Stimulated activated CD8-positive, alpha-beta memory T cell treated with anti-CD3 and anti-CD28 coated beads, Interleukin-15, amount 100 ng/mL, for 1 hour (primary cell): Measurements from ENCODE around the gene TSR3.
A peak's percentile ranks its signal among the peaks of the same experiment; 100 is the strongest.

Experiments used
- DNase-seq: peaks from one replicate; pipeline ENCODE4 v3.0.0-alpha.2; 2020; ENCODE audit warnings: low read depth

The TSR3 gene

GRCh38 chr16:1351582-1352362 is at the start of gene TSR3, which contains the start of gene GNPTG:
TSS of gene TSR3 (minus strand) at chr16:1351878. CDS start at chr16:1351804, 74 bp downstream.
TSS of gene GNPTG (plus strand) at chr16:1351931. CDS start at chr16:1351966, 35 bp downstream.
- peak; percentile 58 for DNase-seq

- DNase-seq: no peak
Measured at GRCh38 chr16:1401061-1401757, 49.5 kb upstream of the TSR3 start.

GRCh38 chr16:1398826-1399581 is 47.3 kb upstream of the TSR3 start:
- DNase-seq: no peak

DNA sequence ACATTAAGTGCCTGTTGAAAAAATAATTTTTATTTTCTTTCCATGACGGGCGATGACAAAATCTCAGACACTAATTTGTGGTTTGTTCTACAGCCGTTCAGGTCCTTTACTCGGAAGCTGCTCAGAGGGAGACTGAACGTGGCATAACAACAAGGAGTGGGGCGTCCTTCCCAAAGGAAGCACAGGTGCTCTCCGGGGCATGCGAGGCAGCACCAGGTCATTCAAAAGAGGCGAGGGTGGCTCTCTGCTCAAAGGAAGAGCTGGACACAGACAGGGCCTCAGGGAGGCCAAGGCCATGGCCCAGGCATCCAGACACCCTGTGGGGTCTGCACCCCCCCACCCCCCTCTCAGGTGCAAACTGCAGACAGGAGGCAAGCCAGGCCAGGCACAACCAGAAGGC is 46.7 kb upstream of the TSR3 start:
- DNase-seq: no peak

DNA sequence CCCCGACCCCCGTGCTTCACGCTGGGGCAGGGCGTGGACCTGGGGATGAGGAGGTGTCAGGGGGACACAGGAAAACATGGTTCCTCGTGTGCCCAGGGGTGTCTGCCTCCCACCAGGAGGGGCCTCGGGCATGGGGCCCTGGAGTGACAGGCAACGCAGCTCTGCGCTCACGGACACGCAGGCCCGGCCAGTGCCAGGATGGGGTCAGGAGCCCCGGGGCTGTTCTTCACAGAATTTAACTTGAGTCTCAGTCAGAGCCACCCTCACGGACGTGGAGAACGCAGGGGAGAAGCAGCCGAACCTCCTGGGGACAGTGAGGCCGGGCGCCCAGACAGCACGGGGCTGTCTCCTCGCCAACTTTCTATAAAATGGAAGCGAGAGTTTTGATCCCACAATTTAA is 46.1 kb upstream of the TSR3 start:
- no peak for DNase-seq

DNA sequence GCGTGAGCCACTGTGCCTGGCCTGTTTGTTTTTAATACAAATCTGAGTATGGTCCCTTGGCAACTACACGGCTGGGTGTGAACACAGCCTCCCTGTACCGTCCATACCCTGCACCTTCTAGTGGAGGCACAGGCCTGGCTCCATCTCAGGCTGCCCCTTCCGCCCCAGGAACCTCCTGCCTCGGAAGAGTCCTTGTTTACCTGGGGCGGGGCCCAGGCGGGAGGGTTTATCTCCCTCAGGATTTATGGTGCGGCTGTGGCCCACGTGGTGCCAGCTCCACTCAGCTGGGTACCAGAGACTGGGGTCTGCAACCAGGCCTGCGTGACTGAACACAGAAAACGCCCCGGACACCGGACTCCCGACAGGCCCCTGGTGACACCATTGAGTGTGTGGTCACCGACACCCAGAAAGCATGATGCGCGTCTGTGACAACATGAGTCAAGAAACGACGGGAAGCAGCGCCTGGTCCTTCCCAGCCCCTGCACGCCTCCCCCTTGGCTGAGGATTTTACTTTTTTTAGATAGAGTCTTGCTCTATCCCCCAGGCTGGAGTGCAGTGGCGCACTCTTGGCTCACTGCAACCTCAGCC is 43.9 kb upstream of the TSR3 start:
- DNase-seq: no peak

GRCh38 chr16:1394367-1394951 is 42.8 kb upstream of the TSR3 start:
- DNase-seq: no peak

DNA sequence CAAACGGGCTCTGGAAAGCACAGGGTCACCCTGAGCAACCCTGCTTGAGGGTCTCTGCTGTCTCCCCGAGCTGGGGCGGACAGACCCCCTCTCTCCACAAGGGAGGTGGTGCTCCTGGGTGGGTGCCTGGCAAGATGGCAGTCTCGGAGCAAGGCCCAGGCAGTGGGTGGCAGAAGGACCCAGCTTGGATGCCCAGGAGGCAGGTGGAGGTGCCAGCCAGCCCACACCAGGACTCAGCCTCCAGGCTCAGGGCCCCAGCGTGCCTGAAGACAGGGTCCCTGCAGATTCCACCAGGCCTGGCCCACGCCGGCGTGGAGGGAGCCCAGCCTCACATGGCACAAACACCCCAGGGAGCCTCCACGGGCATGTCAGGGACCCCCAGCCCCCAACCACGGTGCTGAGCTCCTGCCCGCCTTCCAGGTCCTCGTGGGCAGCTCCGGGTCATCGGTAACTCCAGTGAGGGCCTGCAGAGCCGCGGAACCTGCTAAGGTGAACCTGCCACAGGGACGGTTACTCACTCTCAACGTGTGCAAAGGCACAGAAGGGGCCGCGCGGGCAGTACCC is 42.0 kb upstream of the TSR3 start:
- DNase-seq: no peak

GRCh38 chr16:1392826-1393225 is 41.1 kb upstream of the TSR3 start:
- no peak for DNase-seq

- DNase-seq: no peak
Measured at GRCh38 chr16:1390239-1390779, 38.6 kb upstream of the TSR3 start.

DNA sequence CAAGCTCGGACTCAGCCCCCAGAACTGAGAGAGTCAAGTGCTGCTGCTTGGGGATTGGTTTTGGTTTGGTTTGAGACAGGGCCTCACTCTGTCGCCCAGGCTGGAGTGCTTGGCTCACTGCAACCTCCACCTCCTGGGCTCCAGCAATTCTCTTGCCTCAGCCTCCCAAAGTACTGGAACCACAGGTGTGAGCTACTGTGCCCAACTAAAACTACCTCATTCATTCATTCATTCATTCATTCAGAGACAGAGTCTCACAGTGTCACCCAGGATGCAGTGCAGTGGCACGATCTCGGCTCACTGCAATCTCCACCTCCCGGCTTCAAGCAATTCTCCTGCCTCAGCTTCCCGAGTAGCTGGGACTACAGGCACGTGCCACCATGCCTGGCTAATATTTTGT is 38.1 kb upstream of the TSR3 start:
- DNase-seq: no peak

GRCh38 chr16:1387331-1387730 is 35.7 kb upstream of the TSR3 start:
- no peak for DNase-seq

GRCh38 chr16:1385232-1385631 is 33.6 kb upstream of the TSR3 start:
- no peak for DNase-seq

- DNase-seq: no peak
Measured at GRCh38 chr16:1383556-1383955, 31.9 kb upstream of the TSR3 start.

GRCh38 chr16:1381612-1382406 is 30.1 kb upstream of the TSR3 start:
- DNase-seq: no peak

DNA sequence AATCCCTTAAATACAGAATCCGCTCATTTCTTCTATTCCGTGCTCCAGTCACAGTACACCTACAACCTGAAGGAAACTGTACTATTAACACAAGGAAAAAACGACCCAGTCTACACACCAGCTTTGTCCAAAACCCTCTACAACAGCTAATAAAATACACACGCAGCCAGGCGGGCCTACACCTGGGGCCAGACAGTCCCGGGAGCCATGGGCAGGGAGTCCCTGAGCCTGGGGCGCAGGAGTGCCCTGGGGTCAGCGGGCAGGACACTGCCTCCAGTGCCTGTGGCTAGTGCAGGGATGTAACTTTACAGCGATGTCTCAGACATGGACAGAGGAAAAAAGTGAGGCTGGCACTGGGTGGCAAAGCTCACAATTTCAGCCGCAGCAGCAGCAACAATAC is 28.5 kb upstream of the TSR3 start:
- no peak for DNase-seq

DNA sequence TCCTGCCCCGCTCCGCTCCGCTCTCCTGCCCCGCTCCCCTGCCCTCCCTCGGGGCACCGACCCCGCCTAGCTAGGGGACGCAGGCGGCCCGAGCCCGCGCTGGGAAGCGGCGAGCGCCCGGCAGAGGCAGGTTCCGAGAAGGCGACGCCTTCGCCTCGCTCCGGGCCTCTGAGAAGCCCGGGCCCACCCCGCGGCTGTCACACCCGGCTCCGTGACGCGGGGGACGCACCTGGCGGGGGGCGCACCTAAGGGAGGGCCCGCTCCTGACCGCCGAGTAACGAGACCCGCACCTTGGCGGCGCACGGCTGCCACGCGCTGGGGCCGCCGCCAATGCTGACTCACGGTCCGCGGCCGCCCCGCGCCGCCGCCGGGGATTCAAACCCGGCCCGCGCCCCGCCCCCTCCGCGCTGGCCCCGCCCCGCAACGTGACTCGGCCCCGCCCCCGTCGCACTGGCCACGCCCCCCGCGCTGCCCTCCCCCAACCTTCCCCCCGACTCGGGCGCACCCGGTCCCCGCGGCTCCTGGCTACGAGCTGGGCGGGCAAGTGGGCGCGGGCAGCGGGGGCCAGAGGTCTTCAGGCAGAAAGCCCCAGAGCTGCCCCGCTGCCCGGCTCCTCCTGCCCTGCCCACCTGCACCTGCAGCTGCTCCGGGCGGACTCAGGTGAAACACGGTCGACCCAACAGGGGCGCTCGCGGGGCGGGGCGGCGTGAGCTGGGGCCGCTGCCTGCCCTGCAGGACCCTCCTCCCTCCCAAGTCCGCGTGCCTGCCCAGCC is 27.8 kb upstream of the TSR3 start:
- DNase-seq: peak; percentile 32

DNA sequence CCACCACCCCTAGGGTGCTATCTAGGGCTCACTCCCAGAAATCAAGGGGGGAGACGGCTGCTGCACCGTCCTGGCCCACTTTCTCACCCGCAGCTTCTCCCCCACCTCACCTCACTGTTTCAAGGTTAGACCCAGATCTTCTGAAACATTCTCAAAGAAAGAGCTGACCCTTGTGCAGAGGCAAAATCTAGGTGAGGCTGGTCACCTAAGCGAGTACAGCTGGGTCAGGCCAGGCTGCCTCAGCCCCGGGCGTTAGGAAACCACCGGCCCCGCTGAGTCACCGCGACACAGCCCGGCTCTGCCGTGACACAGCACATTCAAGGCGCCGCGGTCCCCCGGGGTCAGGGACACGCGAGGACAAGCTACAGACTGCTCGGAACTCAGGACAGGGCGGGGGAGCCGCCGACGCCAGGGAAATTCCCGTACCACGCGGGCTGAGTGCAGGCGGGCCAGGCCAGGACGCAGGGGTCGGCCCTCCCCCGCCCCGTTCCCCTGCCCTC is 27.2 kb upstream of the TSR3 start:
- peak; percentile 7 for DNase-seq

DNA sequence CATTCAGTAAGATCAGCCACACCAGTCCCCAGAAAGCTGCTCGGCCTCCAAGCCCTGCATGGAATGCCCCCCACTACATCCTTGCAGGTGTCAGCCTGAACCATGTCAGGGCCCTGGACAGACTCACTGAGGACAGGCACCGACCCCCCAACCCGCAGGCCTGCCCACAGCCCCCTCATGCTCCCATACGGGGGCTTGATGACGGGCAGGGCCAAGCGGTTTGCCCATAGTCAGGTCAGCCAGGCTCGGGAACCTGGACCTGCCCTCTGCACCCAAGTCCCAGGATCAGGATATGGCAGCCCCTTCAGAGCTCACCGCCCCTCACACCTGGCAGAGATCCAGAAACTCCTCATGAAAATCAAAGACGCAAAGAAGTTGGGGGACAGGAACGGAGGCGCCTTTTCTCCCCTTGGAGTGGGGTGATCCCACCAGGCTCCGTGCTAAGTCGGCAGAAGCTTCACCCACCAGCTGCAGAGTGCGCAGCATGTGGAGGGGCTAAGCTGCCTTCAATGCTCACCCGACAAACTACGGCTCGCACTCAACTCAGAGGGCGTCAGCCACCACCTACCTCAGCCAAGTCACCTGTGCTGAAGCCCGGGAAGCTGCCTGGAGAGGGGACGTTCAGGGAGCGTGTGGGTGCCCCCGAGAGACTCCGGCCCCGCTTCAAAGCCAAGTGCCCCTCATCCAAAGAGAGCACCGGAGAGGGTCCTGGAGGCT is 26.6 kb upstream of the TSR3 start:
- no peak for DNase-seq
